Endometrium (tissue), 2 donors: Measurements from ENCODE around the gene BTBD17.

Experiments
- FAIRE-seq: peaks from 2 replicates; lab custom pipeline; 2012; peaks lifted over from hg19 to GRCh38; lab: Jason Lieb, UNC
- donor health status: control.
- donor health status: control.

Gene BTBD17

DNA sequence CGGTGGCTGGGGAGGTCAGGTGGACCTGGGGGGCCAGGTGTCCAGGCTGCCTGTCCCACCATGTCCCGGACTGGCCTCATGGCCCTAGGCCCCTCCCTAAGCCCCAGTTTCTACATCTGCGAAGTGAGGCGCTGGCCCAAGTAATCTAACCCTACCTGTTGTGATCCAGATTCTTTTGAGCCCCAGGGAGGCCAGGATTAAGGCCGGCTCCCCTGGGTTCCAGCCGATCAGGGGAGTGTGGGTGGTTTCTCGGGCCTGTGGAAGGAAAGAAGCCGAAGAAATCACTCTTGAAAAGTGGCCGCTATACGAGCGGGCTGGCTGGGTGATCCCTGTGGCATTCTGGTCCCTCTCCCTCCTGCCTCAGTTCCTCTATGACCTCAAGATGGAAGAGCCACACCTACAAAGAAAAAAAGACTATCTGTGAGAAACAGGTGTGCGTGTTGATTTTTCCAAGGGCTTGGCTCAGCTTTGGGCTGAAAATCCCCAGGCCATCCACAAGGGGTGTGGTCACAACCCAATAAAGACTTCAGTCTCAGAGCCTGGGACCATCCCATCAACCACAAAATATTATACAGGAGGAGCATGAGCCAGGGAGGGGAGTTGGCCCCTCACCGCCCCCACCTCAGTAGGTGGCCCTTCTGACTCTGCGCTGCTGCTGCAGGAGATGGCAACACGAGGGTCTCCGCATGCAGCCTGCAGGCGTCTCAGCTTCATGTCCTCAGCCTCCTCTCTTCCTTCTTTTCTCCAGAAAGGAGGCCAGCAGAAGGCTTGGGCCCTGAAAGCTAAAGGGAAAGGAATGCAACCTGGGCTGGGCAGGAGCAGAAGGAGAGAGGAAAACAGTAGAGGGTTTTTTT, 25.9 kb upstream of the BTBD17 start:
- no peak for FAIRE-seq

DNA sequence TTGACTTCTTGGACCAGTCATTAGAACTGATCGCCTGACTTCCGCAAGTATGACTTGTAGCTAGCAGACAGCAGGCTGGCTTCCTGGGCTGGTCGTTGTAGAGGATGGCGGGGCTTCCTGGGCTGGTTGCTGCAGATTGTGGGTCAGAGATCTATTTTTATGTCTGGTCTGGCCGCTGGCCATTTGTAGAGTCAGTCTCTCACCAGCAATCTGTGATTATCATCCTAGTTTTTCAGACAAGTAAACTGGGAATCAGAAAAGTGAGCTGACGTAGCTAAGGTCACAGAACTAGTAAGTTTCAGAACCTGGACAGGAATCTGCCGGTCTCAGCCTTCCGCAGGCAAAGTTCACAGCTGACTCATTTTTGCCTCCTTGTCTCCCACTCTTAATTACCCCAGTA, 24.7 kb upstream of the BTBD17 start:
- FAIRE-seq: no peak

DNA sequence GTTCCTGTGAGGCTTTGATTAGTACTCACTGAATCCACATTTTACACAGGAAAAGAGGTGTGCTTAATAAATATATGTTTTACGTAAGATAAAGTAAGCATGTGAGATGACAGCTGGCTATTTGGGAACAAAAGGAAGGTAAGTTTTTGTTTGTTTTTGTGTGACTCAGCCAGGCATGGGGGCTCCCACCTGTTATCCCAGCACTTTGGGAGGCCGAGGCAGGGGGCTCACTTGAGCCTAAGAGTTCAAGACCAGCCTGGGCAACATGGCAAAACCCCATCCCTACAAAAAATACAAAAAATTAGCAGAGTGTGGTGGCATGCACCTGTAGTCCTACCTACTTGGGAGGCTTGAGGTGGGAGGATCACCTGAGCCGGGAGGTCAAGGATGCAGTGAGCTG, 23.5 kb upstream of the BTBD17 start:
- FAIRE-seq: no peak

DNA sequence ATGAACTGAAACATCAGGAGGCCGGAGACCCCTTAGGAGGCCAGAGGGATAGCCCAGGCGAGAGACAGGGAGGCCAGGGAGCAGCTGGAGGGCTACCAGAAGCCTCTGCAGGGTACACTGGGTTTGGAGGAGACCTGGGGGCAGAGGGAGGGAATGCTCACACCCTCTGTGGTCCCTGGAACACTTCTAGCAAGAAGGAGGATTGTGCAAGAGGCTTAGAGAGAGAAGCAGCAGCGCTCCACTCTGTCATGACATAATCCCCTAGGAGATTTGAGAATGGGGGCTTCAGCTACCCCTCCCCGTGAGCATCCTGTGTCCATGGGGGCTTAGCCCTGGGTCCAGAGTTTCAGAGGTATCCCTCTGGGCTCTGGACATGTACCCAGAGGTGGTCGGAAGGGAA, 21.5 kb upstream of the BTBD17 start:
- FAIRE-seq: no peak

DNA sequence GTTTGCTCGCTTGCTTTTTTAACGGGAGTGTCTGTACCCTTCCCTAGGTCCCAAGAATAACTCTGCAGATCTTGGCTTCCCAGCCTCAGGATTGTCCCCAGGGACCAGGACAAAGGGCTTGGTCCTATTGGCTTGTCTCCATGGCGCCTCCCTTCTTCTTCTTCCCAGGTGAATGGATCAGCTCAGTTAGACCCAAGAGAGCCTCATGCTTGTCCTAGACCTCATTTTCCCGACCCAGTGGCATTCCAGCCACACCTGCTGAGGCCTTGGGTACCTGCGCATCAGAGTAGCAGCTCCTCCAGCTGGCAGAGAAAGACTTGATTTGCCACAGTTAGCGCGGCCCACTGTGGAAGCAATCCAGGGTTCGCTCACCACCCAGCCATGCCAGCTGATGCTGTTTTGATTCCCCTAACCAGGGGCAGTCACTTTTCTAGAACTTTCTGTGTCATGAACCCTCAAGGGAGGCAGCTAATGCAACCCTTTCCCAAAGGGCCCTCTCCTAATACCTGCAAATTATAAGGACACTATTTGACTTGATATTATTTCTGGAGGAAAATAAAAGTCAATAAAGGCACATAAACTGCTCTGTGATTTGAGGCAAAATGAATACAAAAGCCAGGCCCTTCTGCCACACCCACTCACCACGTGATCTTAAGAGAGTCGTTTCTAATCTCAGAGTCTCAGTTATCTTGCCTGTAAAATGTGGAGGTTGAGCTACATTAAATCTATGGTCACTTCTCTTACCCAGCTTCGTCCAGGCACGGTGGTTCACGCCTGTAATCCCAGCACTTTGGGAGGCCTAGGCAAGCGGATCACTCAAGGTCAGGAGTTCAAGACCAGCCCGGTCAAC, 19.5 kb upstream of the BTBD17 start:
- FAIRE-seq: no peak

DNA sequence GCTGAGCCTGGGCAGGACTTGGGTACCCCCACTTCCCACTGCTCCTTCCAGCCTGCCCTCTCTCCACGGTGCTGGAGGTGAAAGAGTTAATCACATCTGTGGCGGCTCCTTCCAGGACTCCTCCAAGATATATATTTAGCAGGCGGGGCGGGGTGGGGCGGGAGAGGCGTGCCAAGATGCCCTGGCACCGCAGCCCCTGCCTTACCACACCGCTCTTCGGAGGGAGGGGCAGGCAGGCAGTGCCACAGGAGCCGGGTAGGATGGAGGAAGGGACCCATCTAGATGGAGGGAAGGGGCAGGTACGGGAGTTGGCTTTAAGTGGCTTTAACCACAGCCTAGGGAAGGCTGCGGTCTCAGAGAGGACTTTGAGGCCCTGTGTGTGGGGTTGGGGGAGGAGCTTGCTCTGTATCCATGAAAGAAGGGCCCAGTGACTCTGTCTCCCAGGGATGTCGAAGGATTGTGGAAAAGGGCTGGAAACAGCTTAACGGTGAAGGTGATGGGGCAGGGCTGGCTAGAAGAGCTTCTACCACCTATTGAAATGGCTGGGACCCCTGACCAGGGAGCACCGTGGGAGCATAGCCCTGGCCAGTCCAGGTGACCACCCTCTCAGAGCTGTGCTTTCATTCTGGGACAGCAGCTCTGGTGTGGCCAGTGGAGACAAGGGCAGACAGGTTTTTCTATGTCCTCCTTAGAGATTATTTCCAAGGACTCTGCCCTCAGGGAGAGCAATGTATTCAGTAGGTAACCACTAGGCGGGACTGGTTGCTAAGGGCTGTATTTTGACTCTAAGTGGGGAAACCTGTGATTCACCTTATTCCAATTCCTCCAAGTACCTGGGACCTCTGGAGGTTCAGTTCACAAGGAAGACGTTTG, 18.7 kb upstream of the BTBD17 start:
- FAIRE-seq: no peak

DNA sequence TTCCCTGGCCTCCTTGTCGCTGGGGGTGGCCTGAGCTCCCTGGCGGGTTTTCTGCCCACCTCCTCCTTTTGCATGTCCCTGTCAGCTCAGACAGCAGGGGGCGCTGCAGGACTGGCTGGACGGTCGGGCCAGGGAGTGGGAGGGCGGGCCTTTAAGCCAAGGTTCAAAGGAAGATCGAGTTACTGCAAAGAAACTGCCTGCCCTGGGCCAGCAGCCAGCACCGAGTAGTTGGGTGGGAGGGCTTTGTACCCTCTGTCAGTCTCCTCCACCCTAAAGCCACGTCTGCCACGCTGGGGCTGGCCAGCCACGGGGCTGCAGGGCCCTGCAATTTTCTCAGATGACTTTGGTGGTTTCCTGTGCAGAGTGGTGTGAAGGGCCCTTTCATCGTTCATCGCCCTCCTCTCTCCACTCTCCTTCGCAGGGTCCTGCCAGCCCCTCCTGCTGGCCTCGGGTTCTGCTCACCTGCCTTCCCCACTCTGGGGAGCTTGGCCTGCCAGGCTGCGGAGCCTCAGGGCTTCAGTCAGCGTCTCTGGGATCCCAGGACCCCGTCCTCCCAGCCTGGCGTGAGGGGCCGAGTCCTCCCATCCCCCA, 17.9 kb upstream of the BTBD17 start:
- FAIRE-seq: no peak

DNA sequence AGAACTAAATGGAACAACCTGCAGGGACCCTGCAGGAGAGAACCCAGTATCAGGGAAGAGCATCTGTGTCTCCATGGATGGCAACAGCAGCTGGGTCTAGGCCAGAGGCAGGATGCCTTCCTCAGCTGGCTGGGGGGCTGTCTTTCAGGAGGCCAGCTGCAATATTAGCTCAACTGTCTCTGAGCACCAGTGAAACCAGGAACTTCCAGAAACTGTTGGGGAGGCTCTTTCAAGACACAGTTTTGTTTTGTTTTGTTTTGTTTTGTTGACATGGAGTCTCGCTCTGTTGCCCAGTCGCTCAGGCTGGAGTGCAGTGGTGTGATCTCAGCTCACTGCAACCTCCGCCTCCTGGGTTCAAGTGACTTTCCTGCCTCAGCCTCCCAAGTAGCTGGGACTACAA, 13.2 kb upstream of the BTBD17 start:
- no peak for FAIRE-seq

DNA sequence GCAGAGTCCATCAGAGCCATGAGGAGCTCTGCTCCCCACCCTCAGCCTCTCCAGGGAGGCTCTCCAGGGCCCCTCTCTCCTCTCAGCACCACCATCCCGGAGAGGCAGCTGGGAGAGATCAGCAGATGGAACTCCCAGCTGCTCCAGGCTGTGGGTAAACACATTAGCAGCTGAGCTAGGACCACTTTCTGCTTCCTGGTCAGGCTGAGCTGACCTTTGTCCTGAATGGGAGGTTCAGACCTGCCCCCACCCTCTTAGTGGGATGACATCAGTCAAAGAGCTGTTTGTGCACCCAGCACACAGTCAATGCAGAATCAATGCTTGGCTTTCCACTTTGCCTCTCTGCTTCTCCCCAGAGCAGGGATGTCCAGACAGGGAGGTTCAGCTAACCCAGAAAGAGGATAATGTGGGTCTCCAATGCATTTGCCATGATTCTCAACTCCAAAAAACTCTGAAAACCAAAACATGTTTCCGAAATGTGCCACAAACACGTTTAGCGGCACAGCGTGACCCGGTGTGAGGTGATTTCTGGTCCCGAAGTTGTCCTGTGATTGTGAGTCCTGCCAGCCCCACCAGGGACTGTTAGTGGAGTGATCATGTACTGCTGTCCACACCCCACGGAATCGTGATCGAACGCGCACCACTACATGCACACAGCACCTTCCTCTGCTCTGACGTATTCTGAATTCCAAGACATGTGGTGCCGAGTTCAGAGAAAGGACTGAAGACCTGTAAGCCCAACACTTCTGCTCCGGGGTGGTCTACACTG, 12.4 kb upstream of the BTBD17 start:
- no peak for FAIRE-seq

DNA sequence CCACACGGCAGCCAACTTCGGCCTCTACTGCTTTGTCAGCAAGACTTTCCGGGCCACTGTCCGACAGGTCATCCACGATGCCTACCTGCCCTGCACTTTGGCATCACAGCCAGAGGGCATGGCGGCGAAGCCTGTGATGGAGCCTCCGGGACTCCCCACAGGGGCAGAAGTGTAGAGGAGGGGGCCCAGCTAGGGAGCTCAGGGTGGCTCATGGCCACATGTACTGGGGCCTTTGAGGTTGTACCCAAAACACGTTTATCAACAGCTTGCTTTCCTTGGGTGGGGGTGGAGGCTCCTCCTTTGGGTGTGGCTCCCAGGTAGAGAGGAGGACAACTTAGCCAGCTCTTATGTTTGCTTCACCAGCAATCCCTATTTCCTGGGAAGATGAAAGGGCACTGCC, 10.8 kb upstream of the BTBD17 start:
- no peak for FAIRE-seq

DNA sequence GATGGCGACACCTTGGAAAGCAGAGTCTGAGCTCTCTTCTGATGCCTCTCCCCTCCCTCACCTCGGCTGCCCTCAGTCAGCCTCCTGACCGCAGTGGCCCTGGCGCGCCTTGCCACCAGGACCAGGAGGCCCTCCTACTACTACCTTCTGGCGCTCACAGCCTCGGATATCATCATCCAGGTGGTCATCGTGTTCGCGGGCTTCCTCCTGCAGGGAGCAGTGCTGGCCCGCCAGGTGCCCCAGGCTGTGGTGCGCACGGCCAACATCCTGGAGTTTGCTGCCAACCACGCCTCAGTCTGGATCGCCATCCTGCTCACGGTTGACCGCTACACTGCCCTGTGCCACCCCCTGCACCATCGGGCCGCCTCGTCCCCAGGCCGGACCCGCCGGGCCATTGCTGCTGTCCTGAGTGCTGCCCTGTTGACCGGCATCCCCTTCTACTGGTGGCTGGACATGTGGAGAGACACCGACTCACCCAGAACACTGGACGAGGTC, 10.0 kb upstream of the BTBD17 start:
- no peak for FAIRE-seq

DNA sequence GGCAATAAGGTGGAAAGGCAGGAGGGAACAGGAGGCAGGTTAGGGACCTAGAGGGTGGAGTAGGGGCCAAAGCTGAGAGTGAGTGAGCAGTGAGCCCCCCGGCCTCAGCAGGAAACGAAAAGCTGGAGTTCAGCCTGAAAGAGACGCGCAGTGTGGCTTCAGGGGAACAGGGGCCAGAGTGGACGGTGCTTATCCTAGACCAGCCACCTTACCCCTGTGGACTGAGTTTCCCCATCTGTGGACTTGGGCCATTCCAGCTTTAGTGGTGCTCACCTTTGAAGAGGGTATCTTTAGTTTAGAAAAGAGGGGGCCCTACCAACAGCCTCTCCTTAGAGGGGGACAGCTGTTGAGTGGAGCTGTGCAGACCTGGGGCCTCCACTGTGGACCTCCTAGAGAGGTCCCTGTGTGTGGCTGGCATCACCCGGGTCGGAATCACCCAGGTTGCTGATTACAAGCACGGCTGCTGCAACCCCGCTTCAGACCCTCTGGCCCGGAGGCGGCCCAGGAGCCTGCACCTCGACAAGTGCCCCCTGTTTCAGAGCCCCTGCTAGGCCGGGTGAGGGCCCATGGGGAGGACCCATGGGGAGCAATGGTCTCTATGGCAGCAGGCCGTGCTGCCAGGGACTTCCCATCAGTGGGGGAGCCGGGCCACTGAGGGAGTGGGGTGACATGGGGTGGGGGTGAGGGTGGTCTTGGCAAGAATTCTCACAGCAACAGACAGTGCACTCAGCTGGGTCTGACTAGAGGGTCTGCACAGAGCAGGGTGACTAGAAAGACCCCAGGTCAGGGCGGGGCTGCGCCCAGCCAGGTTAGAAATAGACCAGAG, 8.2 kb upstream of the BTBD17 start:
- no peak for FAIRE-seq

DNA sequence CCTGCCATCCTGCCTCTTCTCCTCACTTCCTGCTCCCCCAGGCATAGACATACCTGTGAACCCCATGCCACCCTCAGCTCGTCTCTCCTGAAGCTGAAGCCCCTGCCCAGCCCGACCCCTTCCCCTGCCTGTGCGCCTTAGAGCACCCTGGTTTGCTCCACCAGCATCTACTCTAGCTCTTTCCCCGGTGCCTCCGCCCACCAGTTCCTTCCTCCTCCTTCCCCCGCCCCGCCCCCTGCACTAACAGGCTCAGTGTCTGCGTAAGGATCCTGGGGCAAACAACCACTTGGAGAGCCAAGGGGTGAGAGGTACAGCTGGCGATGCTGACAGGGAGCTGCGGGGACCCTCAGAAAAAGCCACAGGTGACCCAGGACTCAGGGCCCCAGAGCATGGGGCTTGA, 7.6 kb upstream of the BTBD17 start:
- no peak for FAIRE-seq

DNA sequence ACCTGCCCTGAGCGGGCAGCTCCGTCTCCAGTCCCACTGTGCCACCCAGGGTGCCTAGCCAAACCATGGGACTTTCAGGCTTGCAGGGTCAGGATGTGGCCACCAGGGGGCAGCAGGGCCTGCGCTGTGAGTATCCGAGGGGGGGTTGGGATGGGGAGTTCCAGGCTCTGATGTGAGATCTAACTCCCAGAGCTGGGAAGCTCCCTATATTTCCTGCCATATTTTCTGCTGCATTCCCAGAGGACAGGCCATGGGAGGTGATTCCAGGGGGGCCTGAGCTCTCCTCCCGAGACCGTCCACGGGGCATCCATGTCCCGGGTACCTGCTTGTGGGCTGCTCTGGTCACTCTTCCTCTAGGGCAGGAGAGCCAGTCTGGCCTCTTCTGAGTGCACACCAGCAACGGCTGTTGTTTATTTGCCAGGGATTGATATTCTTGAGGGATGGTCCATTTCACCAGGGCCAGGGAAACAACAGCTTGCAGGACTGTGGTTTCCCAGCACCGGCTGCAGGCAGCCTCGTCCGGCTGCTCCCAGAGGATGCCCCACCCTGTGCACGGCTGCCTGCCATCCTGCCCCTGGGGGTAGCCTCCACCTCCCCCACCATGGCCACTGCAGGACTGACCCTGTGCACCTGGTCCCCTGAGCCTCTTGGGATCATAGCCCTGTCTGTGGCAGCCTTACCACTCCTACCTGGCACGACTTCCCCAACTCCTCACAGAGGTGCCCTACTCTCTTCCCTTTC, 6.8 kb upstream of the BTBD17 start:
- FAIRE-seq: no peak

DNA sequence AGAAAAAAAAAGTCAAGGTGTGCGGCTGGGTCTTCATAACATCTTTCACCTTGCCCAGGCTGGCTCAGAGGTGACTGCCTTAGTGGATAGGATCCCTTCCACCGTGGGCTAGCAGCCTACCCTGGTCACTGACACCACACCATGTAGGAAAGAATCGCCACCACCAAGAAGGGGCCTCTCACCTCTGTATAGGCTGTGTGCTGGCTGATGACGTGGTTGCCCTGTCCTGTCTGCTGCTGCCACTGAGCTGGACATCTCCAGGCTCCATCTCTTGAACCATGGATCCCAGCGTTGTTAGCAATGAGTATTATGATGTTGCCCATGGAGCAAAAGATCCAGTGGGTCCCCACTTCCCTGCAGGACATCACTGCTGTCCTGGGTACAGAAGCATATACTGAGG, 5.5 kb upstream of the BTBD17 start, which contains the start of gene GPR142:
TSS of gene GPR142 (plus strand) at position 301 of the 400 bp plus-strand sequence. CDS start 2,035 bp downstream, outside the sequence.
- FAIRE-seq: no peak

DNA sequence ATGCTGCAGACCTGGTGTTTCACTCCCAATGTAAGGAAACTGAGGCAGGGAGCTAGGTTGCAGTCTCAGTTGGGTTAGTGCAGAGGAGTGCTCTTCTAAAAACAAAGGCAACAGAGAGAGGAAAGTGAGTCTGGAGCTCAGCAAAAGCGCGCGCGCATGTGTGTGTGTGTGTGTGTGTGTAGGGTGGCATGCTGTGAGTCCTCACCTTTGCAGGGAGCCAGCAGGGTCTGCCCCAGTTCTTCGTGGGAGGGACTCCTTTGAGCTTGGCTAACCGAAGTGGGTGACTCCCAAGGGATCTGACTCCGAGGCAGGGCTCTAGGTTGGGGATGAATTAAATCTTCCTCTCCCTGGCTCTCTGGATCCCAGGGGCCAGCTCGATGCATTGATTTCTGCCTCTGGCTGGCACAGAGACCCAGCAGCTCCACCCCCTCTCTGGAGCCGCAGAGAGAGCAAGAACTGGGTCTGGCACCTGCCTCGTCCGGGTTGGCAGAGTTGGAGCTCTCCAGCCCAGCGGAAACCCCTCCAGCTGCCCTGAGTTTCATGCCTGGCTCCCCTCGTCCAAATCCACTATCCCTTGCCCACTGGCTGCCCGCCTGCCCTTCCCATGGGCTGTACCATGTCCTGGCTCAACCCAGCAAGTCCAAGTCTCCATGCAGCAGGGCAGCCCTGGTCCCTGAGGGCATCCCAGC, 1.3 kb upstream of the BTBD17 start:
- FAIRE-seq: no peak

DNA sequence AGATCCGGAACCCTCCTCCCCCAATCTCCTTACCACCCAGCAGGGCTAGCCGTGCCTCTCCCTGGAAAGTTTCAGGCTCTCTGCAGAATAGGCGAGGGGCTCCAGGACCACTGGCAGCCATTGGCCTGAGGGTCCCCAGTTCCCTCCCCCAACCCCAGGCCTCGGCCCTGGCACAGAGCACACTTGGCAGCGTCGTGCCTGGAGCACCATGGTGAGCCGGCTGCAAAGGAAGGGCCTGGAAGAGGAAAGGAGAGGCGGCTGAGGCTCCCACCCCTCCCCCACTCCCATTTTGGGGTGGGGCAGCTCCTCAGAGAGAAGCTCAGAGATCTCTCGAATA, 369 bp upstream of the BTBD17 start:
- FAIRE-seq: no peak

DNA sequence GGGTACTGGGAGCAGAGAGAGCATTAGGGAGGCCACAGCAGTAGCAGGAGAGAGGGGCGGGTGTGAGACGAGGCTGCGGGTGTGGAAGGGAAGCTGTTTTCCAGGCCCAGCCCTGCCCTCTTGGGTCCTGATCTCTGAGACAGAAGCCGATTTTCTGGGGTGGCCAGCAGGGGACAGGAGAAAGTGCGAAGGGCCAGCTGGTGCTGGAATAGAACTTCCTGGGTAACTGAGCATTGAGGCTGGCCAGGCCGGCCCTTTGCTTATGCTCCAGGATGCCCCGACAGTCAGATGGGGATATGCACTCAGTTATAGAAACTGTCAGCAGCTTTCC, 804 bp downstream of the BTBD17 start:
- FAIRE-seq: no peak

DNA sequence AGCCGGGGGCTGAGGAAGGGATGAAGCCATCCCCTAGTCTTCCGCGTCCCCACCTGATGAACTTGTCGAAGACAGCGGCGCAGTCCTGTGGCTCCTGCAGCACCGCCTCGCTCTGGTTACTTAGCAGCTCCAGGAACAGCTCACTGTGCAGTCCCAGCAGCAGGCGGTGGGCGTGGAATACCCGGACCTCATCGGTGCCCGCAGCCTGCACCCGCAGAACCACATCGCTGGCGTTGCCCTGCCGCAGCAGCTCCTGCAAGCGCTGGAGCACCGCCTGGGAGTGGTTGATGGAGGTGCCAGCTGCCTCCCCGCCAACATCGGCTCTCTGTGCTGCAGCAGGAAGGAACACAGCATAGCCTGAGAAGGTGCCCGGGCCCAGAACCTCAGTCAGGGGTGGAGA, 1.8 kb downstream of the BTBD17 start:
- FAIRE-seq: no peak
